ENCODE data around the gene CD99. TPM values are rescaled to one million over a fixed set of nuclear protein-coding genes. Genes with fewer than 3 reads are reported as not detected.
"Not testable (repeated sequence)": the region's sequence is repeated elsewhere in the genome, so short reads cannot be mapped to it uniquely, and the experiment has no call there.

The CD99 gene
- total RNA-seq, 4 donors from 2014 or later, result 110 to 207 (median 133) TPM

DNA sequence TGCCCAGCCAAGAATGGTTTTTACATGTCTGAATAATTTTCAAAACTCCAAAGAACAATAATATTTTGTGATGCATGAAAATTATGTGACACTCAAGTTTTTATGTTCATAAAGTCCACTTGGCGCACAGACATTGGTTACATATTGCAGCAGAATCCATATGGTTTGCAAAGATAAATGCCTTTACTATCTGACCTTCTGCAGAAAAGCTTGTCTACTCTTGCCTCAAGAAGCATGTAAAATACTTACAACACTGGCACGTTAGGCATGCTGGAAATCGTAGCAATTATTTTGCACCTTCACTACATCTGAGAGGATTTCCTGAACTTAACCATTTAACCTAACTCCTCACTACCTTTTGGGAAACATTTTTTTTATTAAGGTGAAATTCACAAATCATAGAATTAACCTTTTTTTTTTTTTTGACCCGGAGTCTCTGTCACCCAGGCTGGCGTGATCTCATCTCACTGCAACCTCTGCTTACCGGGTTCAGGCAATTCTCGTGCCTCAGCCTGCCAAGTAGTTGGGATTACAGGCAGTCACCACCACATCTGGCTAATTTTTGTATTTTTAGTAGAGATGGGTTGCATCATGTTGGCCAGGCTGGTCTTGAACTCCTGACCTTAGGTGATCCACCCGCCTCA is 57.2 kb downstream of the CD99 start:
- DNase-seq (peak in 1 of 2 donors; percentile 22), ATAC-seq (no peak)
- H3K9me3 ChIP-seq, result no peaks in the 10 kb centered on the region
- no peaks in the 10 kb centered on the region for H3K36me3 ChIP-seq
- no peak overlapping the region for H3K27ac ChIP-seq
- intact Hi-C loops (cut with DNase I; ENCODE audit: low total_unique reads) (no loop called here), in situ Hi-C loops (cut with MboI; ENCODE audit: low sequenced_read_pairs in 4 of 4) (no loop called here)
- no peak for TF ChIP-seq POLR2A (IDR thresholded peaks at IDR 0.05)
- TF ChIP-seq, protein P1, sequence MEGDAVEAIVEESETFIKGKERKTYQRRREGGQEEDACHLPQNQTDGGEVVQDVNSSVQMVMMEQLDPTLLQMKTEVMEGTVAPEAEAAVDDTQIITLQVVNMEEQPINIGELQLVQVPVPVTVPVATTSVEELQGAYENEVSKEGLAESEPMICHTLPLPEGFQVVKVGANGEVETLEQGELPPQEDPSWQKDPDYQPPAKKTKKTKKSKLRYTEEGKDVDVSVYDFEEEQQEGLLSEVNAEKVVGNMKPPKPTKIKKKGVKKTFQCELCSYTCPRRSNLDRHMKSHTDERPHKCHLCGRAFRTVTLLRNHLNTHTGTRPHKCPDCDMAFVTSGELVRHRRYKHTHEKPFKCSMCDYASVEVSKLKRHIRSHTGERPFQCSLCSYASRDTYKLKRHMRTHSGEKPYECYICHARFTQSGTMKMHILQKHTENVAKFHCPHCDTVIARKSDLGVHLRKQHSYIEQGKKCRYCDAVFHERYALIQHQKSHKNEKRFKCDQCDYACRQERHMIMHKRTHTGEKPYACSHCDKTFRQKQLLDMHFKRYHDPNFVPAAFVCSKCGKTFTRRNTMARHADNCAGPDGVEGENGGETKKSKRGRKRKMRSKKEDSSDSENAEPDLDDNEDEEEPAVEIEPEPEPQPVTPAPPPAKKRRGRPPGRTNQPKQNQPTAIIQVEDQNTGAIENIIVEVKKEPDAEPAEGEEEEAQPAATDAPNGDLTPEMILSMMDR (IDR thresholded peaks at IDR 0.05 in 4 of 5, conservative IDR thresholded peaks at IDR 0.05 in 1 of 5), result no peak
- no peaks in the 10 kb centered on the region for H3K27me3 ChIP-seq
- H3K4me1 ChIP-seq, result no peaks in the 10 kb centered on the region
- H3K4me3 ChIP-seq, result no peak overlapping the region

DNA sequence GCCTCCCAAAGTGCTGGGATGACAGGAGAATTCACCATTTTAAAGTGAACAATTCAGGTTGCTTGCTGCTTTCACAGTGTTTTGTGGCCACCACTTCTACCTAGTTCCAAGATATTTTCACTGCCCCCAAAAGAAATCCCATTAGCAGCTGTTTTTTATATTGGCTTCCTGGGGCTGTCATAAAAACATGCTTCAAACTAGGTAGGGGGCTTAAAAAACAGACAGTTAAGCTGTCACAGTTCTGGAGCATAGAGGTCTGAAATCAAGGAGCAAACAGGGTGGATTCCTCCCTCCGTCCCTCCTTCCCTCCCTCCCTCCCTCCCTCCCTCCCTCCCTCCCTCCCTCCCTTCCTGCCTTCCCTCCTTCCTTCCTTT is 57.7 kb downstream of the CD99 start:
- no peaks in the 10 kb centered on the region for H3K36me3 ChIP-seq
- H3K27me3 ChIP-seq, result peaks cover 0 to under 1% (median 0%) of the 10 kb centered on the region in 3 donors
- intact Hi-C loops (cut with DNase I; ENCODE audit: low total_unique reads), result no loop called here
- no peak for TF ChIP-seq POLR2A (IDR thresholded peaks at IDR 0.05)
- TF ChIP-seq, protein P1 (IDR thresholded peaks at IDR 0.05 in 4 of 5, conservative IDR thresholded peaks at IDR 0.05 in 1 of 5), result no peak
- no peaks in the 10 kb centered on the region for H3K4me1 ChIP-seq
- H3K27ac ChIP-seq, result no peak overlapping the region
- H3K4me3 ChIP-seq, result no peak overlapping the region
- ATAC-seq (no peak), DNase-seq (no peak)
- no peaks in the 10 kb centered on the region for H3K9me3 ChIP-seq
- in situ Hi-C loops (cut with MboI; ENCODE audit: low sequenced_read_pairs in 4 of 4), result no loop called here

DNA sequence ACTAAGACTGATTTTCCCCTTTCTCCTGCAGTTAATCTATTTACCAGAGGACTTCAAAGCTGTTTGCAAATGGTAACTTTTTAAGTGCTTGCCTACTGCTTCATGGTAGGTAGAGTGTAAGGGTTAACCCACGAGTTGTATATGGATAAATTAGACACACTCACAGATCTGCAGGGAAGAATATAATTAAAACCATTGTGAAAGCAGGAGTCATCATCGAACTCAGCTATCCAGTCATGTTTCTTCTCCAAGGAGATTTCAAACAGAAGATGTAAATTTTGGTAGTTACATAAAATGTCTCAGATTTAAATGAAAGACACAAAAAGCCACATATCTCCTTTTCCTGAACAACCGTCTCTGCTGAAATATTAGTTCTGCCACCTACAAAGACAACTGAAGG is 60.2 kb downstream of the CD99 start:
- in situ Hi-C loops (cut with MboI; ENCODE audit: low sequenced_read_pairs in 4 of 4) (no loop called here), intact Hi-C loops (cut with DNase I; ENCODE audit: low total_unique reads) (no loop called here)
- no peaks in the 10 kb centered on the region for H3K36me3 ChIP-seq
- DNase-seq (no peak), ATAC-seq (no peak)
- TF ChIP-seq, protein P1 (IDR thresholded peaks at IDR 0.05 in 4 of 5, conservative IDR thresholded peaks at IDR 0.05 in 1 of 5), result no peak
- TF ChIP-seq POLR2A (IDR thresholded peaks at IDR 0.05), result no peak
- H3K27ac ChIP-seq, result no peak overlapping the region
- peaks cover 0 to 6% (median 3%) of the 10 kb centered on the region in 3 donors for H3K27me3 ChIP-seq
- no peak overlapping the region for H3K4me3 ChIP-seq
- no peaks in the 10 kb centered on the region for H3K4me1 ChIP-seq
- no peaks in the 10 kb centered on the region for H3K9me3 ChIP-seq

DNA sequence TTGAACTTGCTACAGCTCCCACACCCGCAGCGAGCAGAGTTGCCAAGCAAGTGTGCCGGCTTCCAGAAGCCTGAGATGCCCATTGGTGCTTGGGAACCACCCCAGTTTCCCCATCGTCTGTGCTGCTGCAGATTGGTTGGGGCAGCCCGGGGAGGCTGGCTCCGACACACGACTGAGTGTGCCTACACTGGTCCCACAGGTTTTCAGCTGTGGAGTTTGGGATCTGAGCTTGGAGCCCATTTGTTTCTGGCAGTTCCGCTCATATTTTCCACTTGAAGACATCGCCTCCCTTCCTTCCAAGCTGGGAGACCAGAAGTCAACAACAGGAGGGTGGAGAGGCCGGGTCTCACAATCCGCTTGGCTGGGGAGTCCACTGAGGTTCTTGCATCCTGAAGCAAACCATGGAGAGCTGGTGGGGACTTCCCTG is 60.8 kb downstream of the CD99 start, which contains the start of gene XG:
Gene XG (plus strand): TSS at position 167 of the 427 bp plus-strand sequence. CDS start 235 bp downstream, at position 402.
- H3K4me3 ChIP-seq; H3K4me1 ChIP-seq; H3K27me3 ChIP-seq; in situ Hi-C loops (cut with MboI; ENCODE audit: low sequenced_read_pairs in 4 of 4); H3K36me3 ChIP-seq; intact Hi-C loops (cut with DNase I; ENCODE audit: low total_unique reads); H3K27ac ChIP-seq; H3K9me3 ChIP-seq: not testable (repeated sequence)
- DNase-seq (peak in 1 of 2 donors; percentile 55), ATAC-seq (peak; percentile 21 to 53)

DNA sequence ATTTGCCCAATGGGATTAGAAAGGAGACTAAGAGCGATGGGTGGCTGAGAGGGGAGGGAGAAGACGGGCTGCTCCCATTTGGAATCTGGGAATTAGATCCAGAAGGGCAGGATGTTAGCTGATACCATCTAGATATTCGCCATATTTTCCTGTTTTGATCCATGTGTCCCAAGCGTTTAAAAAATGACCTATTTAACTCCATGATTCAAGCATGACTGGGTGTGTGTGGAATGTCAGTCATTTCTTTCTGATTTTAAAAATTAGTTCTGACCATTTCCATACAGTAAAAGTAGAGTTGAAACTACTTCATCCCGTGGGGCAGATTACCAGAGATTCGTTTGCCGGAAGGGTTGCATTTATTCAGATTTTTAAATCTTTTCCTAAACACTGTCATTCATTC is 61.3 kb downstream of the CD99 start:
- intact Hi-C loops (cut with DNase I; ENCODE audit: low total_unique reads); H3K36me3 ChIP-seq; H3K9me3 ChIP-seq; H3K4me3 ChIP-seq; H3K27ac ChIP-seq; ATAC-seq; DNase-seq; H3K4me1 ChIP-seq; H3K27me3 ChIP-seq; in situ Hi-C loops (cut with MboI; ENCODE audit: low sequenced_read_pairs in 4 of 4): not testable (repeated sequence)

DNA sequence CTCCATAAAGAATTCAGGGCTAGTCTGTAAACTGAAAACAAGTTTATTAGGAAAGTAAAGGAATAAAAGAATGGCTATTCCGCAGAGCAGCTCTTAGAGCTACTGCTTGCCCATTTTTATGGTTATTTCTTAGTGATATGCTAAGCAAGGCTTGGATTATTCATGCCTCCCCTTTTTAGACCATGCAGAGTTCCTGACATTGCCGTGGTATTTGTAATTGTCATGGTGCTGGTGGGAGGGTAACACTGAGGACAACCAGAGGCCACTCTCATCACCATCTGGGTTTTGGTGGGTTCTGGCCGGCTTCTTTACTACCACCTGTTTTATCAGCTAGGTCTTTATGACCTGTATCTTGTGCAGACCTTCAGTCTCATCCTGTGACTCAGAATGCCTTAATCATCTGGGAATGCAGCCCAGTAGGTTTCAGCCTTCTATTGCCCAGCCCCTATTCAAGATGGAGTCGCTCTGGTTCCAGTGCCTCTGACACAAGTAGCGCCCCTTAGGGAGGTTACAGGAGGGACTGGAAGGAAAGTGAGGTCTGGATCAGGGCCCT is 64.1 kb downstream of the CD99 start:
- in situ Hi-C loops (cut with MboI; ENCODE audit: low sequenced_read_pairs in 4 of 4); ATAC-seq; H3K36me3 ChIP-seq: not testable (repeated sequence)

More for the DNA sequence above, 64.1 kb downstream of the CD99 start:
- DNase-seq; H3K4me3 ChIP-seq; intact Hi-C loops (cut with DNase I; ENCODE audit: low total_unique reads); H3K27ac ChIP-seq; H3K27me3 ChIP-seq; H3K9me3 ChIP-seq; H3K4me1 ChIP-seq: not testable (repeated sequence)

All from gastrocnemius medialis (tissue), 4 donors.